Hepatocyte (in vitro differentiated cells): ENCODE measurements around the gene GPR55.

Experiments used
- EZH2phosphoT487 ChIP-seq: fragments of 200-600 bp; sonication (generic); IDR thresholded peaks from one replicate; pipeline ENCODE4 v1.6.1; 2018; ENCODE audit warnings: antibody characterized with exemption, mild to moderate bottlenecking, low read depth, moderate library complexity; ENCODE audit not compliant: unreplicated experiment, severe bottlenecking
- TF ChIP-seq, protein P1 (sequence below): fragments of 200-600 bp; sonication (generic); IDR thresholded peaks from 2 replicates; pipeline ENCODE4 v1.5.1; 2016; ENCODE audit warnings: antibody characterized with exemption, mild to moderate bottlenecking; ENCODE audit not compliant: poor library complexity

GRCh38 chr2:230912046-230912445, 13.0 kb downstream of the GPR55 start:
- no peak for TF ChIP-seq EZH2phosphoT487
- TF ChIP-seq, protein P1, sequence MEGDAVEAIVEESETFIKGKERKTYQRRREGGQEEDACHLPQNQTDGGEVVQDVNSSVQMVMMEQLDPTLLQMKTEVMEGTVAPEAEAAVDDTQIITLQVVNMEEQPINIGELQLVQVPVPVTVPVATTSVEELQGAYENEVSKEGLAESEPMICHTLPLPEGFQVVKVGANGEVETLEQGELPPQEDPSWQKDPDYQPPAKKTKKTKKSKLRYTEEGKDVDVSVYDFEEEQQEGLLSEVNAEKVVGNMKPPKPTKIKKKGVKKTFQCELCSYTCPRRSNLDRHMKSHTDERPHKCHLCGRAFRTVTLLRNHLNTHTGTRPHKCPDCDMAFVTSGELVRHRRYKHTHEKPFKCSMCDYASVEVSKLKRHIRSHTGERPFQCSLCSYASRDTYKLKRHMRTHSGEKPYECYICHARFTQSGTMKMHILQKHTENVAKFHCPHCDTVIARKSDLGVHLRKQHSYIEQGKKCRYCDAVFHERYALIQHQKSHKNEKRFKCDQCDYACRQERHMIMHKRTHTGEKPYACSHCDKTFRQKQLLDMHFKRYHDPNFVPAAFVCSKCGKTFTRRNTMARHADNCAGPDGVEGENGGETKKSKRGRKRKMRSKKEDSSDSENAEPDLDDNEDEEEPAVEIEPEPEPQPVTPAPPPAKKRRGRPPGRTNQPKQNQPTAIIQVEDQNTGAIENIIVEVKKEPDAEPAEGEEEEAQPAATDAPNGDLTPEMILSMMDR: no peak
